Uterus (tissue), 2 donors: ENCODE results near the gene GADD45B.

ENCODE experiments used
- CTCF ChIP-seq, 4 experiments: fragments of 200-600 bp in 2 of 4; fragments of 450-650 bp in 2 of 4; sonication (generic) in 2 of 4; IDR thresholded peaks; one replicate each; pipeline ENCODE4 v1.5.1; 2016 to 2019; ENCODE audit warnings: antibody characterized with exemption in 4 of 4, mild to moderate bottlenecking in 2 of 4, moderate library complexity in 1 of 4
- POLR2A ChIP-seq, 2 donors: fragments of 450-650 bp; IDR thresholded peaks; one replicate each; pipeline ENCODE4 v1.6.1; 2016; ENCODE audit warnings: antibody characterized with exemption in 2 of 2, mild to moderate bottlenecking in 1 of 2, moderate library complexity in 1 of 2

DNA sequence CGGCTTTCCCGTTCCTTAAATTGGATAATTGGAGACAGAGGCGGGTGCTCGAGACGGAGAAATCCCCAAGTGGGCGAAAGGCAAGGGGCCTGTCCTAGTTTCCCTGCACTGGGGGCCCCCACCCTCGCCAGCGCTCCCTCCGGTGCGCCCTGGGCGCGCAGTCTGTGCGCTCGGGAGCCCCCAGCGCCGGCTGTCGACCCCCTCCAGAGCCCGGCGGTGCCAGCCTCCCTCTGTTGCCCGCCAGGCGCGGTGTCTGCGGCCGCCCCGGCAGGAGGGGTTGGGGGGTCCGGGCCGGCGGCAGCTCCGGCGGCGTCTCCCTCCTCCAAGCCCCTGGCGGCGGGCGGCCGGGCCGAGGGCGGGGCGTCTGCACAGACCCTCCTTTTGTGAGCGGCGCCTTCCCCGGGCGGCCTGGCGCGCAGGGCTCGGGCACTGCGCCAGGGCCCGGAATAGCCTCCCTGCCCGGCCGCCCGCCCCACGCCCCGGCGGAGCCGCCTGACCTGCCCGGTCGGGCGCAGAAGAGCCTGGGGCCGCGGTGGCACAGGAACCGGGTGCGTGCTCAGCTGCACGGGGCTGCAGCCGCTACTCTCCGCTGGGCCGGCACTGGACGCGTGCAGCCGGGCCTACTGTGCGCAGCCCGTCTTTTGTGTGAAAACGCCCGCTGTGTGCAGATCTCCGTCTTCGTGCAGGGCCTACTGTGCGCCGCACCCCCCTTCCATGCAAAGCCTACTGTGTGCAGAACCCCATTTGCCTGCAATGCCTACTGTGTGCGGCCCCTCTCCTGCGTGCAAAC lies 13.2 kb downstream of the GADD45B start:
- TF ChIP-seq POLR2A (IDR thresholded peaks at IDR 0.05) (no peak), CTCF (IDR thresholded peaks at IDR 0.05) (no peak)
